H9 (cell line): ENCODE data around the gene NCAM2. TPM values are rescaled to one million over a fixed set of nuclear protein-coding genes. Genes with fewer than 3 reads are reported as not detected.

Source experiments
- DNase-seq: peaks from one replicate; pipeline ENCODE4 v3.0.0-alpha.2; 2017
- H2AFZ ChIP-seq: one replicate; pipeline ENCODE4 v1.6.1; 2013; ENCODE audit warnings: mild to moderate bottlenecking, low read length, control low read depth, moderate library complexity
- H2AK5ac ChIP-seq: 2 replicates; pipeline ENCODE4 v1.6.1; 2013; ENCODE audit warnings: low read length, control low read depth, mixed read lengths; ENCODE audit not compliant: insufficient read length
- H2BK120ac ChIP-seq: one replicate; pipeline ENCODE4 v1.6.1; 2013; ENCODE audit warnings: low read depth, mild to moderate bottlenecking, low read length, control low read depth, inconsistent platforms; ENCODE audit not compliant: poor library complexity, severe bottlenecking
- H2BK12ac ChIP-seq: 2 replicates; pipeline ENCODE4 v1.6.1; 2013; ENCODE audit warnings: low read length, control low read depth, mixed read lengths, low read depth; ENCODE audit not compliant: insufficient read length
- H2BK15ac ChIP-seq: 2 replicates; pipeline ENCODE4 v1.6.1; 2013; ENCODE audit warnings: low read depth, low read length, control low read depth
- H2BK20ac ChIP-seq: one replicate; pipeline ENCODE4 v1.6.1; 2013; ENCODE audit warnings: low read depth, mild to moderate bottlenecking, low read length, control low read depth, inconsistent platforms; ENCODE audit not compliant: poor library complexity, severe bottlenecking
- H2BK5ac ChIP-seq: 2 replicates; pipeline ENCODE4 v1.6.1; 2013; ENCODE audit warnings: low read length, control low read depth, mixed read lengths; ENCODE audit not compliant: insufficient read length
- H3K14ac ChIP-seq: 2 replicates; pipeline ENCODE4 v1.6.1; 2013; ENCODE audit warnings: low read length, control low read depth; ENCODE audit not compliant: insufficient read depth
- H3K18ac ChIP-seq: 2 replicates; pipeline ENCODE4 v1.6.1; 2013; ENCODE audit warnings: low read depth, mild to moderate bottlenecking, mixed read lengths, low read length, control low read depth; ENCODE audit not compliant: insufficient read length
- H3K23ac ChIP-seq: 2 replicates; pipeline ENCODE4 v1.6.1; 2013; ENCODE audit warnings: low read length, control low read depth, mixed read lengths, low read depth; ENCODE audit not compliant: insufficient read length
- H3K23me2 ChIP-seq: 2 replicates; pipeline ENCODE4 v1.6.1; 2013; ENCODE audit warnings: low read depth, mild to moderate bottlenecking, mixed read lengths, low read length, control low read depth; ENCODE audit not compliant: insufficient read length, poor library complexity, severe bottlenecking
- H3K27ac ChIP-seq: 2 replicates; pipeline ENCODE4 v1.5.1; 2013; ENCODE audit warnings: low read length, control low read depth, mixed read lengths, low read depth; ENCODE audit not compliant: insufficient read length
- H3K27me3 ChIP-seq: 2 replicates; pipeline ENCODE4 v1.6.1; 2013; ENCODE audit warnings: low read length, control low read depth, inconsistent platforms; ENCODE audit not compliant: insufficient read depth
- H3K4ac ChIP-seq: 2 replicates; pipeline ENCODE4 v1.6.1; 2013; ENCODE audit warnings: low read depth, mild to moderate bottlenecking, control low read depth, inconsistent platforms, low read length, moderate library complexity
- H3K4me1 ChIP-seq: 2 replicates; pipeline ENCODE4 v1.6.1; 2013; ENCODE audit warnings: low read length, control low read depth, inconsistent platforms; ENCODE audit not compliant: insufficient read depth
- H3K4me2 ChIP-seq: 2 replicates; pipeline ENCODE4 v1.6.1; 2013; ENCODE audit warnings: low read length, control low read depth, mixed read lengths; ENCODE audit not compliant: insufficient read length, insufficient read depth
- H3K56ac ChIP-seq: 2 replicates; pipeline ENCODE4 v1.6.1; 2013; ENCODE audit warnings: low read depth, mild to moderate bottlenecking, mixed read lengths, low read length, control low read depth; ENCODE audit not compliant: insufficient read length
- H3K79me1 ChIP-seq: 2 replicates; pipeline ENCODE4 v1.6.1; 2013; ENCODE audit warnings: low read depth, mild to moderate bottlenecking, moderate library complexity, low read length, control low read depth, inconsistent platforms; ENCODE audit not compliant: insufficient read depth, poor library complexity, severe bottlenecking
- H3K79me2 ChIP-seq: 2 replicates; pipeline ENCODE4 v1.6.1; 2013; ENCODE audit warnings: low read length, control low read depth, inconsistent platforms; ENCODE audit not compliant: insufficient read depth
- H3K9ac ChIP-seq: 2 replicates; pipeline ENCODE4 v1.6.1; 2013; ENCODE audit warnings: low read length, control low read depth, mixed read lengths; ENCODE audit not compliant: insufficient read length; ENCODE audit errors: extremely low read depth
- H3K9me3 ChIP-seq: one replicate; pipeline ENCODE4 v1.6.1; 2013; ENCODE audit warnings: low read depth, low read length, inconsistent platforms; ENCODE audit not compliant: control insufficient read depth
- H3T11ph ChIP-seq: one replicate; pipeline ENCODE4 v1.6.1; 2013; ENCODE audit warnings: mild to moderate bottlenecking, low read length, control low read depth, inconsistent platforms
- H4K20me1 ChIP-seq: one replicate; pipeline ENCODE4 v1.6.1; 2013; ENCODE audit not compliant: control insufficient read depth, insufficient read length, insufficient read depth
- H4K5ac ChIP-seq: 2 replicates; pipeline ENCODE4 v1.6.1; 2013; ENCODE audit warnings: low read depth, mild to moderate bottlenecking, mixed read lengths, low read length, control low read depth; ENCODE audit not compliant: insufficient read length
- H4K8ac ChIP-seq: replicated peaks from 2 replicates; pipeline ENCODE4 v1.6.1; 2013; ENCODE audit warnings: low read length, control low read depth, mixed read lengths, low read depth; ENCODE audit not compliant: insufficient read length
- H4K91ac ChIP-seq: 2 replicates; pipeline ENCODE4 v1.6.1; 2013; ENCODE audit warnings: low read depth, mild to moderate bottlenecking, moderate library complexity, mixed read lengths, low read length, control low read depth; ENCODE audit not compliant: insufficient read length
- H3K27ac Mint-ChIP-seq, 3 experiments: 2 replicates in 2 of 3; 3 replicates in 1 of 3; pipeline ENCODE4 v1.8.0; 2020 to 2021; ENCODE audit warnings: mixed read lengths in 3 of 3, mild to moderate bottlenecking in 1 of 3, moderate library complexity in 1 of 3
- H3K27me3 Mint-ChIP-seq: 2 replicates; pipeline ENCODE4 v1.8.0; 2021; ENCODE audit warnings: low read depth, mild to moderate bottlenecking, moderate library complexity, mixed read lengths
- H3K36me3 Mint-ChIP-seq, 3 experiments: 2 replicates in 2 of 3; 3 replicates in 1 of 3; pipeline ENCODE4 v1.8.0; 2020 to 2021; ENCODE audit warnings: low read depth in 3 of 3, mixed read lengths in 3 of 3; ENCODE audit not compliant: insufficient read depth in 1 of 3
- H3K4me1 Mint-ChIP-seq, 2 experiments: 2 replicates each; pipeline ENCODE4 v1.8.0; 2020; ENCODE audit warnings: mixed read lengths in 2 of 2
- H3K4me3 Mint-ChIP-seq, 2 experiments: 2 replicates in 1 of 2; 3 replicates in 1 of 2; pipeline ENCODE4 v1.8.0; 2020 to 2021; ENCODE audit warnings: mild to moderate bottlenecking in 2 of 2, mixed read lengths in 2 of 2, moderate library complexity in 1 of 2
- H3K9me3 Mint-ChIP-seq, 2 experiments: 2 replicates in 1 of 2; 3 replicates in 1 of 2; pipeline ENCODE4 v1.8.0; 2020; ENCODE audit warnings: mild to moderate bottlenecking in 2 of 2, mixed read lengths in 2 of 2, moderate library complexity in 1 of 2
- CTCF ChIP-seq: fragments of 200-600 bp; sonication (generic); conservative IDR thresholded peaks from 3 replicates; pipeline ENCODE4 v1.8.0; 2021; ENCODE audit warnings: antibody characterized with exemption, mild to moderate bottlenecking
- WGBS: extraction: QIAGEN DNeasy Blood & Tissue Kit; methylation state at CpG from one replicate; pipeline ENCODE4 v1.1.7; 2013; ENCODE audit warnings: missing lambda C conversion rate, low lambda C conversion rate, mixed read lengths; ENCODE audit not compliant: insufficient read length; ENCODE audit errors: extremely low coverage; 5-methylcytosine and 5-hydroxymethylcytosine counted together
- total RNA-seq: library from RNA; stranded (reverse); gene quantifications from 2 replicates; pipeline ENCODE4 v1.2.1, GENCODE V29; 2021

The NCAM2 gene
- total RNA-seq, 1 experiment from 2014 or later: 2.2 TPM

DNA sequence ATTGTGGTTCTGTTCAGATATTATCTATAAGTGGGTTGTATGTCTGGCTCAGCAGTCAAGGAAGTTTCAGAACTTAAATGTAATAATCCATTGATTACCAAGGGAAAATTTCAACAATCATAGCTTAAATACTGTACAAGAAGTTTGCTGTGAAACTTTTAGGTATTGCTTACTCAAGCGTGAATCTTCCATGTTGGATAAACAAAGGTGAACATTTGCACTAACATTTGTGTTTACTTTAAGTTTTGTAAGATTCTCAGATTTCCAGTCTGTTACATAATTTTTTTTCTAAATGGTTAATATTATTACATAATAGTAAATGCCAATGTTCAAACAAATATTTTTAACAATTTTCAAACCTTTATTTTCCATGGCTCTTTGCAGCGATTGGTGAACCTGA is 285.6 kb downstream of the NCAM2 start:
- H4K8ac ChIP-seq: no peak overlapping the region
- H3K23me2 ChIP-seq: no peaks in the 10 kb centered on the region
- H3K4ac ChIP-seq: no peak overlapping the region
- no peak overlapping the region for H2BK5ac ChIP-seq
- no peak overlapping the region for H3K9ac ChIP-seq
- Mint-ChIP-seq H3K27ac (no peak overlapping the region), H3K4me3 (no peak overlapping the region), H3K27me3 (no peaks in the 10 kb centered on the region), H3K9me3 (no peaks in the 10 kb centered on the region), H3K4me1 (no peaks in the 10 kb centered on the region), H3K36me3 (no peaks in the 10 kb centered on the region)
- no peak overlapping the region for H3K27ac ChIP-seq
- H4K91ac ChIP-seq: no peak overlapping the region
- H3K9me3 ChIP-seq: no peaks in the 10 kb centered on the region
- WGBS: no CpG with 5 or more reads among the region's 2 CpGs
- H3T11ph ChIP-seq: no peak overlapping the region
- H2BK20ac ChIP-seq: no peak overlapping the region
- H3K4me1 ChIP-seq: no peaks in the 10 kb centered on the region
- TF ChIP-seq CTCF: no peak
- no peak overlapping the region for H3K4me2 ChIP-seq
- no peaks in the 10 kb centered on the region for H3K79me2 ChIP-seq
- H2AK5ac ChIP-seq: no peak overlapping the region
- no peaks in the 10 kb centered on the region for H4K20me1 ChIP-seq
- H3K14ac ChIP-seq: no peak overlapping the region
- H2BK15ac ChIP-seq: no peak overlapping the region
- H4K5ac ChIP-seq: no peak overlapping the region
- no peak overlapping the region for H2BK12ac ChIP-seq
- no peak overlapping the region for H3K18ac ChIP-seq
- H3K56ac ChIP-seq: no peak overlapping the region
- H2BK120ac ChIP-seq: no peak overlapping the region
- no peak overlapping the region for H3K23ac ChIP-seq
- no peaks in the 10 kb centered on the region for H3K27me3 ChIP-seq
- DNase-seq: no peak
- H3K79me1 ChIP-seq: no peaks in the 10 kb centered on the region
- H2AFZ ChIP-seq: no peak overlapping the region
